ENCODE data around the gene MCM7. TPM values are rescaled to one million over a fixed set of nuclear protein-coding genes. Genes with fewer than 3 reads are reported as not detected.

The MCM7 gene
- total and polyA plus RNA-seq, 2 of the 13 experiments (the other 11 are each of a cell fraction or from before 2014, with no cell fraction given), result 84.5 to 214 TPM

- TF ChIP-seq ZNF280D (CRISPR knock-in tag; IDR thresholded peaks at IDR 0.05) (peak; percentile 60; the same call in 1 of the 2 replicates), ZNF556 (CRISPR knock-in tag; IDR thresholded peaks at IDR 0.05; ENCODE audit: borderline replicate concordance) (no peak), SNAI1 (CRISPR knock-in tag; IDR thresholded peaks at IDR 0.05; ENCODE audit: borderline replicate concordance) (0 out of 2 replicates have a peak, but pooled peaks have one; percentile 33), USF2 (IDR thresholded peaks at IDR 0.05; ENCODE audit: low read depth, low read length) (no peak), USF2 (CRISPR knock-in tag; IDR thresholded peaks at IDR 0.05; ENCODE audit: borderline replicate concordance) (no peak), ZNF576 (CRISPR knock-in tag; IDR thresholded peaks at IDR 0.05) (no peak), ZNF343 (CRISPR knock-in tag; IDR thresholded peaks at IDR 0.05) (no peak), TBP (CRISPR knock-in tag; IDR thresholded peaks at IDR 0.05) (no peak), SAP130 (CRISPR knock-in tag; IDR thresholded peaks at IDR 0.05; ENCODE audit: low read depth) (peak; percentile 87), PRPF4 (IDR thresholded peaks at IDR 0.05; ENCODE audit: low read depth, low read length, poor library complexity, severe bottlenecking) (no peak), HOXD1 (CRISPR knock-in tag; IDR thresholded peaks at IDR 0.05) (peak; percentile 50; the same call in 1 of the 2 replicates), ZNF329 (CRISPR knock-in tag; IDR thresholded peaks at IDR 0.05; ENCODE audit: low read depth) (peak; percentile 56; the same call in 1 of the 2 replicates), SAFB2 (CRISPR knock-in tag; IDR thresholded peaks at IDR 0.05; ENCODE audit: borderline replicate concordance, low read depth) (peak; percentile 64), TOE1 (CRISPR knock-in tag; IDR thresholded peaks at IDR 0.05) (0 out of 2 replicates have a peak, but pooled peaks have one; percentile 23), KLF11 (CRISPR knock-in tag; IDR thresholded peaks at IDR 0.05) (peak; percentile 20), ELF4 (CRISPR knock-in tag; IDR thresholded peaks at IDR 0.05; ENCODE audit: borderline replicate concordance) (no peak), ZNF891 (CRISPR knock-in tag; IDR thresholded peaks at IDR 0.05) (no peak; the same call in 1 of the 2 replicates), ZNF317 (CRISPR knock-in tag; IDR thresholded peaks at IDR 0.05) (no peak), RELA (CRISPR knock-in tag; IDR thresholded peaks at IDR 0.05) (no peak), SNAPC2 (CRISPR knock-in tag; IDR thresholded peaks at IDR 0.05) (no peak), ZNF101 (CRISPR knock-in tag; IDR thresholded peaks at IDR 0.05; ENCODE audit: borderline replicate concordance, low read depth) (no peak), MZF1 (CRISPR knock-in tag; IDR thresholded peaks at IDR 0.05; ENCODE audit: borderline replicate concordance) (no peak), ZBTB37 (CRISPR knock-in tag; IDR thresholded peaks at IDR 0.05) (no peak)
Observed at GRCh38 chr7:100049441-100050291, 51.5 kb downstream of the MCM7 start, which contains the start of gene ZSCAN21 (continued).

Measured in HepG2 (cell line).